CD4-positive, CD25-positive, alpha-beta regulatory T cell (primary cell): ENCODE measurements around the gene RETREG1. TPM values are rescaled to one million over a fixed set of nuclear protein-coding genes. Genes with fewer than 3 reads are reported as not detected.

Experiments
- ATAC-seq, 2 donors: fragments of 150-1000 bp; cut with Tn5 transposase; one replicate each; pipeline ENCODE4 v1.10.0; 2021; ENCODE audit warnings: low read depth in 2 of 2, moderate number of reproducible peaks in 2 of 2, moderate library complexity in 1 of 2
- DNase-seq, 3 donors: peaks; one replicate each; pipeline versions ENCODE4 v3.0.0 to v3.0.0-alpha.2; 2012 to 2022; ENCODE audit warnings: mixed read lengths in 1 of 3
- H3K27ac ChIP-seq: one replicate; pipeline ENCODE4 v1.7.0; 2013; ENCODE audit warnings: mild to moderate bottlenecking, low read length; ENCODE audit not compliant: insufficient read depth, poor library complexity, severe bottlenecking
- H3K27me3 ChIP-seq: one replicate; pipeline ENCODE4 v1.7.0; 2013; ENCODE audit warnings: low read length; ENCODE audit not compliant: control insufficient read depth, insufficient read depth
- H3K36me3 ChIP-seq: one replicate; pipeline ENCODE4 v1.7.0; 2013; ENCODE audit warnings: mild to moderate bottlenecking, low read length, moderate library complexity; ENCODE audit not compliant: control insufficient read depth, insufficient read depth
- H3K4me1 ChIP-seq: 2 replicates; pipeline ENCODE4 v1.7.0; 2013; ENCODE audit warnings: mild to moderate bottlenecking, low read length; ENCODE audit not compliant: insufficient read depth, control insufficient read depth, poor library complexity, severe bottlenecking
- H3K4me3 ChIP-seq: one replicate; pipeline ENCODE4 v1.7.0; 2013; ENCODE audit warnings: low read depth, mild to moderate bottlenecking, low read length, moderate library complexity
- H3K9me3 ChIP-seq, 2 experiments: 1 replicate in 1 of 2; 2 replicates in 1 of 2; pipeline ENCODE4 v1.7.0; 2013; ENCODE audit warnings: low read length in 2 of 2, mild to moderate bottlenecking in 1 of 2, moderate library complexity in 1 of 2; ENCODE audit not compliant: control insufficient read depth in 2 of 2
- H3K27ac Mint-ChIP-seq, 3 donors: one replicate each; pipeline ENCODE4 v1.8.0; 2020 to 2022; ENCODE audit warnings: mild to moderate bottlenecking in 3 of 3, mixed read lengths in 3 of 3, moderate library complexity in 2 of 3
- H3K27me3 Mint-ChIP-seq: one replicate; pipeline ENCODE4 v1.8.0; 2022; ENCODE audit warnings: mild to moderate bottlenecking, mixed read lengths
- H3K36me3 Mint-ChIP-seq: one replicate; pipeline ENCODE4 v1.8.0; 2020; ENCODE audit warnings: mixed read lengths
- H3K4me1 Mint-ChIP-seq, 4 donors: one replicate each; pipeline ENCODE4 v1.8.0; 2020 to 2022; ENCODE audit warnings: mixed read lengths in 4 of 4, mild to moderate bottlenecking in 1 of 4
- H3K4me3 Mint-ChIP-seq, 4 donors: one replicate each; pipeline ENCODE4 v1.8.0; 2020 to 2022; ENCODE audit warnings: mild to moderate bottlenecking in 4 of 4, mixed read lengths in 4 of 4, moderate library complexity in 3 of 4
- H3K9me3 Mint-ChIP-seq, 7 donors: one replicate each; pipeline ENCODE4 v1.8.0; 2020 to 2022; ENCODE audit warnings: mixed read lengths in 7 of 7, mild to moderate bottlenecking in 3 of 7, moderate library complexity in 2 of 7
- polyA plus RNA-seq, 4 donors: library from polyadenylated mRNA; unstranded; fragments of 300-500 nt; fragmentation: Illumina TruSeq; gene quantifications; one replicate each; pipeline ENCODE4 v1.2.3, GENCODE V29; 2021
- total RNA-seq: library from RNA; stranded (reverse); gene quantifications from one replicate; pipeline ENCODE4 v1.2.3, GENCODE V29; 2022

RETREG1 gene
- total and polyA plus RNA-seq, 5 donors from 2014 or later, result 31.0 to 123 (median 64.3) TPM

DNA sequence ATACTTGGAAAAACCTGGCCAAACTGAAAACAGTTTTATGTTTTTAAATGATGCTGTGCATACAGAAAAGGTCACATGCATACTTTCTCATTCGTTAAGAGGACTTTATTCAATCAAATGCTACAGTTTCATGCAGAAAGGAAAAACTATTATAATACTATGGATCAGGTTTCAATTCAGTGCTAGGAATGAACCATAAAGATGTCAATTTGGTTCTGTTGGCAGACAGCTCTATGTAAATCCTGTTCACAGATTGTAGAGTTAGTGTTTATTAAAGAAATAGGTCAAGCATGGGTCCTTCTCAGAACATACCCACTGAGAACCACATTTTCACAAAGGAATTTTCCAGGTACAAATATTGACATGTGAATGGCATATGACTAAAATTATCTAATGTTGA lies 57.1 kb downstream of the RETREG1 start:
- Mint-ChIP-seq H3K27me3 (no peaks in the 10 kb centered on the region), H3K4me3 (no peak overlapping the region), H3K36me3 (peaks cover 27% of the 10 kb centered on the region), H3K27ac (no peak overlapping the region), H3K4me1 (peaks cover 6 to 21% (median 13%) of the 10 kb centered on the region in 4 donors), H3K9me3 (no peaks in the 10 kb centered on the region)
- no peak for ATAC-seq
- no peaks in the 10 kb centered on the region for H3K9me3 ChIP-seq
- H3K4me3 ChIP-seq, result no peak overlapping the region
- no peaks in the 10 kb centered on the region for H3K4me1 ChIP-seq
- H3K27ac ChIP-seq, result no peak overlapping the region
- no peaks in the 10 kb centered on the region for H3K27me3 ChIP-seq
- H3K36me3 ChIP-seq, result peaks cover 4% of the 10 kb centered on the region
- no peak for DNase-seq

DNA sequence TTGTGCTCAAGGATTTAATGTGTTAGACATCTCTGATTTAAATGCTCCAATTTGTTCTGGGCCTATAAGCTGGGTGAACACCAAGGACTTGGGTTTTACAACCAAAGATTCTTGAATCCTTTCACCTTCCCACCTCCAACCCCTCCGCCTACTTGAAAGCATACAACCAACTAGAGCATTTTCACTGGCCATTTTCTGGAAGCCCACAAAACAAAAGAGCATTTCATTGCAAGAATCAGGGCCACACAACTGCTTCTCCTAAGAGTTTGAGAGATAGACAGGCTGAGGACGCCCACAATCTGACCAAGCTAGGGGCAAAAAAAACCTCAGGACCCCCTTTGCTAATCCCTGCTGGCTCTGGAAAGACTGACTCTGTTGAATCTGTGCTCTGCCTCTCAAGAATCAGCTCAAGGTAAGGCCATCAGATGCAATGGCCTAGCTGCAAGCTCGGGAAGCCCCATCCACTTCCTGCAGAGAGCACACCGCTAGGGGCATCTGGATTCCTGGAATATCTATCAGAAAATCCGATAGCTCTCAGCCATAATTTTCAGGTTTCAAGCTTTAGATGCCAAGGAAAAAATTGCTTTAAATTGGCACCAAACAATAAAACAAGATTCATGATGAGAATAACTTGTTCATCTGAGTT lies 57.7 kb downstream of the RETREG1 start:
- peaks cover 22% of the 10 kb centered on the region for H3K36me3 Mint-ChIP-seq
- H3K4me1 Mint-ChIP-seq, result peaks cover 12 to 24% (median 13%) of the 10 kb centered on the region in 4 donors
- no peak for ATAC-seq

DNA sequence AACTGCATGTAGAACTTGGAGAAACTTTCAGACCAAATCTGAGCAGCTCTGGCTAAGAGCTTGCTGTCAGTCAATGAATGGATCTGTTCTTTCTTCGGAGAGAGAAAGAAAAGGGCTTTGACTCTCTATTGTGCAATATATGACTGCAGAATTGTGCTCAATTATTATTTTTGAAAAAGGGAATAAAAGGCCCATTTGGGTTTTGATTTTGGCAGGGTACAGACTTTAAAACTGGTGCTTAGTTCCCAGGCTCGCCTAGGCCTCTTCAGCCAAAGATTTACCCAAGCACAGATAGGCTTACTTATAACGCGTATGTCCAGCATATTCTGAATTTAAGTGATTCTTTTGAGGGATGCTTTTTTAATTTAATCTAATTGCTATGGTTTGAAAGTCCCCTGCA lies 59.3 kb downstream of the RETREG1 start:
- Mint-ChIP-seq H3K4me1 (peaks cover 15 to 27% (median 17%) of the 10 kb centered on the region in 4 donors), H3K4me3 (no peak overlapping the region), H3K27me3 (no peaks in the 10 kb centered on the region), H3K27ac (peak overlapping the region in 1 of 3 donors; percentile 67), H3K9me3 (no peaks in the 10 kb centered on the region), H3K36me3 (peaks cover 19% of the 10 kb centered on the region)
- H3K4me1 ChIP-seq, result no peaks in the 10 kb centered on the region
- no peaks in the 10 kb centered on the region for H3K27me3 ChIP-seq
- ATAC-seq (no peak), DNase-seq (no peak)
- peaks cover 4% of the 10 kb centered on the region for H3K36me3 ChIP-seq
- no peak overlapping the region for H3K4me3 ChIP-seq
- H3K9me3 ChIP-seq, result no peaks in the 10 kb centered on the region
- no peak overlapping the region for H3K27ac ChIP-seq

More for the DNA sequence above, 57.7 kb downstream of the RETREG1 start:
- Mint-ChIP-seq H3K4me3 (no peak overlapping the region), H3K27ac (peak overlapping the region in 2 of 3 donors; percentile 12 to 67), H3K9me3 (no peaks in the 10 kb centered on the region), H3K27me3 (no peaks in the 10 kb centered on the region)
- no peak for DNase-seq
- Histone ChIP-seq H3K4me3 (no peak overlapping the region), H3K4me1 (no peaks in the 10 kb centered on the region), H3K9me3 (no peaks in the 10 kb centered on the region), H3K27me3 (no peaks in the 10 kb centered on the region), H3K36me3 (peaks cover 4% of the 10 kb centered on the region), H3K27ac (no peak overlapping the region)

DNA sequence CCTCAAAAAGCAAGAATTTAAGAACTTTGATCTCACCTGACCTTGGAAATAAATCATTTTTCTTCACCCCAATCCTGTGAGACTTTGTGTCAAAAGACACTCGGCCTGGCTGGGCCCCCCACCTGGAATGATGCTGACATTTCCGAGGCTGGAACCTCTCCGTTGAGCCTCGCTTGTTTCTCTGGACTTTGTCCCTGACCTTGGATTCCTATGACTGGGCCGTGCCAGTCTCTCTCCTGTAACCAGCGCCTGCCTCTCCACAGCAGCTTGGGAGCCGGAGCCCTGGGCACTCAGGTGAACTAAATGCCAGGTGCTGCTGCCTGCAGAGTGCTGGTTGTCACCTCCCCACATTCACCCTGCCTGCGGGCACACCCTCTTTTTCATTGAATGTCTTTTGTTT lies 62.7 kb downstream of the RETREG1 start:
- H3K4me1 ChIP-seq, result no peaks in the 10 kb centered on the region
- Mint-ChIP-seq H3K27me3 (no peaks in the 10 kb centered on the region), H3K9me3 (no peaks in the 10 kb centered on the region), H3K36me3 (peaks cover 19% of the 10 kb centered on the region), H3K4me3 (no peak overlapping the region), H3K4me1 (peaks cover 27 to 50% (median 34%) of the 10 kb centered on the region in 4 donors), H3K27ac (peak overlapping the region in 1 of 3 donors; percentile 15)
- H3K27me3 ChIP-seq, result no peaks in the 10 kb centered on the region
- H3K27ac ChIP-seq, result no peak overlapping the region
- DNase-seq (no peak), ATAC-seq (no peak)
- no peak overlapping the region for H3K4me3 ChIP-seq
- H3K36me3 ChIP-seq, result no peaks in the 10 kb centered on the region
- H3K9me3 ChIP-seq, result no peaks in the 10 kb centered on the region

DNA sequence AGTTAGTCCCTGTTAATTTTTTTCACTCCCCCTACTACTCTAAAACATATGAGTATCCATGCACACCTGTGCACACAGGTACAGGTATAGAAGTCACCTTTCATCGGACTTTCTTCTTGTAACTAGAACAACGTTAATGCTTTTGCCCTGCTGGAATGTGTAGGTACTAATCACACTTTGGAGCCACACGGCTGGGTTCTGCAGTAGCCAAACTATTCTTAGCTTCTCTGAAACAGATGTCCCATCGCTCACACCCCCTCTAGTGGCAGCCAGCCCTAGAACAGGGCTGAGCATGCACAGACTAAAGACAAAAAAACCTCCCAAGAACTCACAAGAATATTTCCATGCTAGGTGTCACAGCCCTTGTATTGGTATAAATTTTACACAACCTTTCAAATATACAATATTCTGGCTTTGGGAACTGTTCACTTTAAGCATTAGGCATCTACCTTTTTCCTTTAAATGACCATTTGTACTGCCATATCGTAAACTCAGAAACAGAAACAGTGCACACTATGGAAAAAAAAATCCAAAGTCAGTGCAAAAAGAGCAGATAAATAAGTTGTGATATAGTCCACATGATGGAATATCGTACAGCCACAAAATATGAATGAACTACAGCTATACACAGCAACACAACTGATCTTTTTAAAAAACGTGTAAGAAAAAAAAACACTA lies 64.0 kb downstream of the RETREG1 start:
- ATAC-seq (peak; percentile 68 to 69), DNase-seq (peak in 2 of 3 donors; percentile 40 to 53)
- H3K4me1 ChIP-seq, result no peaks in the 10 kb centered on the region
- Mint-ChIP-seq H3K9me3 (no peaks in the 10 kb centered on the region), H3K27me3 (no peaks in the 10 kb centered on the region), H3K4me3 (peak overlapping the region in 1 of 4 donors; percentile 35), H3K27ac (peak overlapping the region; percentile 10 to 62 (median 40)), H3K36me3 (peaks cover 13% of the 10 kb centered on the region), H3K4me1 (peaks cover 23 to 51% (median 30%) of the 10 kb centered on the region in 4 donors)
- H3K27me3 ChIP-seq, result no peaks in the 10 kb centered on the region
- H3K4me3 ChIP-seq, result no peak overlapping the region
- no peak overlapping the region for H3K27ac ChIP-seq
- H3K9me3 ChIP-seq, result no peaks in the 10 kb centered on the region
- no peaks in the 10 kb centered on the region for H3K36me3 ChIP-seq

DNA sequence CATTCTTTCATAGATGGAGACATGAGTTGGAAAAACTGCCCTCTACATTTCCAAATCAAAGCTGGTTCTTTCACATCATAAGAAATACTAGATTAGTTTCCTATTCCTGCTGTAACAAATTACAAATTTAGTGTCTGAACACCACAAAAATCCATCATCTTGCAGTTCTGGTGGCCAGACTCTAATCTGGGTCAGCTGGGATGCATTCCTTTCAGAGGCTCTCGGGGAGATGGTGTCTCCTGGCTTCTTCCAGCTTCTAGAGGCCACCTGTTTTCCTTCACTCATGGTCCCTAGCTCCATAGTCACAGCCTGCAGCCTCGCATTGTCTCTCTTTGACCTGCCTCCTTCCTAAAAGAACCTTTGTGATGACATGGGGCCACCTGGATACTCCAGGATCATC lies 65.2 kb downstream of the RETREG1 start:
- Mint-ChIP-seq H3K9me3 (no peaks in the 10 kb centered on the region), H3K4me3 (no peak overlapping the region), H3K27me3 (no peaks in the 10 kb centered on the region), H3K27ac (no peak overlapping the region), H3K36me3 (peaks cover 14% of the 10 kb centered on the region), H3K4me1 (peaks cover 28 to 52% (median 37%) of the 10 kb centered on the region in 4 donors)
- H3K36me3 ChIP-seq, result no peaks in the 10 kb centered on the region
- no peak overlapping the region for H3K4me3 ChIP-seq
- H3K27me3 ChIP-seq, result no peaks in the 10 kb centered on the region
- H3K9me3 ChIP-seq, result no peaks in the 10 kb centered on the region
- ATAC-seq, result no peak
- no peak for DNase-seq
- no peak overlapping the region for H3K27ac ChIP-seq
- no peaks in the 10 kb centered on the region for H3K4me1 ChIP-seq

DNA sequence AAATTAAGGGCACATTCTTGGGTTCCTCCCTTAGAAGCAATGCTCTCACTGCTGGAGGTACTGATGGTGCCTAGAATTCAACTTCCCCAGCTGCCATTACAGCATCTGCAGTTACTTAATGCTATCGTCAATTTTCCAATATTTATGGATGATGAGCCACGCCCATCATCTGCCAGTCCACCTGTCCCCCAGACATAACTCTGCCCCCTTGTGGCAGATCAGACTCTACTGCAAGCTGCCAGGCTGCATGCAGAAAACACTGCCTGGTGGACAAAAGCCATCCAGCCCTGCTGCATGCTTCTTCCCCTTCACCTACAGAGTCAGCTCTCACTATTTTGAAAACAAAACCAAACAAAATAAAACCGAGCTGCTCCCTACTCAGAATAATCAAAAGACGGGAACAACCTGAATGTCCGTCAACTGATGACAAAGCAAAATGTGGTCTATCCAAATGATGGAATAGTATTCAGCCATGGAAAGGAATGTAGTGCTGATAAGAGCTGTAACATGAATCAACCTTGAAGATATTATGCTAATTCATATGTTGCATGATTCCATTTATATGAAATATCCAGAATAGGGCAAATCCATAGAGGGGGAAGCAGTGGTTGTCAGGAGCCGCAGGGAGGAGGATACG lies 66.4 kb downstream of the RETREG1 start:
- Mint-ChIP-seq H3K36me3 (peaks cover 19% of the 10 kb centered on the region), H3K9me3 (no peaks in the 10 kb centered on the region), H3K27me3 (no peaks in the 10 kb centered on the region), H3K4me1 (peaks cover 30 to 58% (median 39%) of the 10 kb centered on the region in 4 donors), H3K27ac (peak overlapping the region in 2 of 3 donors; percentile 6 to 17), H3K4me3 (no peak overlapping the region)
- Histone ChIP-seq H3K36me3 (no peaks in the 10 kb centered on the region), H3K27me3 (no peaks in the 10 kb centered on the region), H3K4me1 (no peaks in the 10 kb centered on the region), H3K9me3 (no peaks in the 10 kb centered on the region), H3K4me3 (no peak overlapping the region), H3K27ac (no peak overlapping the region)
- ATAC-seq, result peak; percentile 25 to 47
- DNase-seq, result peak in 2 of 3 donors; percentile 4 to 60
